CD4-positive, alpha-beta T cell treated with Interleukin-15 for 4 hours (primary cell): ENCODE measurements around the gene PCNT.

Source experiments
- DNase-seq: peaks from one replicate; pipeline ENCODE4 v3.0.0-alpha.2; 2020; ENCODE audit warnings: low spot score

Gene PCNT

GRCh38 chr21:46483300-46484295 lies 159.6 kb downstream of the PCNT start:
- DNase-seq = peak; percentile 14

GRCh38 chr21:46486481-46487126 lies 162.6 kb downstream of the PCNT start:
- DNase-seq = no peak

- DNase-seq = no peak
Measured at GRCh38 chr21:46489162-46489663, 165.3 kb downstream of the PCNT start.

GRCh38 chr21:46489800-46490199 lies 165.8 kb downstream of the PCNT start:
- DNase-seq = no peak

- DNase-seq = no peak
Measured at GRCh38 chr21:46491553-46491952, 167.6 kb downstream of the PCNT start.

GRCh38 chr21:46492851-46493250 lies 168.9 kb downstream of the PCNT start:
- no peak for DNase-seq

- no peak for DNase-seq
Measured at GRCh38 chr21:46493828-46494227, 169.9 kb downstream of the PCNT start.
